Measurements from ENCODE around the gene USP17L13. TPM values are rescaled to one million over a fixed set of nuclear protein-coding genes. Genes with fewer than 3 reads are reported as not detected.
"Not testable (repeated sequence)": the region's sequence is repeated elsewhere in the genome, so short reads cannot be mapped to it uniquely, and the experiment has no call there.

USP17L13 gene
- total RNA-seq, 6 donors from 2014 or later, result not detected

GRCh38 chr4:9267319-9267718, 42.6 kb downstream of the USP17L13 start, which contains the start of gene USP17L22:
TSS of gene USP17L22 (plus strand) at chr4:9267619. CDS start at chr4:9267619, 0 bp downstream.
- not testable (repeated sequence) for H3K27ac ChIP-seq

GRCh38 chr4:9271719-9272118, 47.0 kb downstream of the USP17L13 start:
- not testable (repeated sequence) for H3K27ac ChIP-seq; H3K36me3 ChIP-seq; H3K9me3 ChIP-seq; H3K4me1 ChIP-seq; H3K27me3 ChIP-seq; H3K4me3 ChIP-seq; ATAC-seq (ENCODE audit: low FRiP score in 2 of 2)
- WGBS, 2 donors, result 88 to 90% methylated on average over 8 of the region's 10 CpGs
- peak; percentile 6 to 59 for DNase-seq

More at GRCh38 chr4:9267319-9267718, 42.6 kb downstream of the USP17L13 start, which contains the start of gene USP17L22:
- not testable (repeated sequence) for H3K4me1 ChIP-seq; DNase-seq; ATAC-seq (ENCODE audit: low FRiP score in 2 of 2); H3K27me3 ChIP-seq; H3K4me3 ChIP-seq; H3K9me3 ChIP-seq; H3K36me3 ChIP-seq
- no CpG with 5 or more reads among the region's 15 CpGs for WGBS, 2 donors

Other genes starting within 250 kb of the USP17L13 start
- not detected for gene FAM90A26, start 54.5 kb upstream of the USP17L13 start, total RNA-seq
- gene USP17L10, start 14.2 kb upstream of the USP17L13 start, total RNA-seq, result not detected
- gene USP17L11, start 9.5 kb upstream of the USP17L13 start, total RNA-seq, result not detected
- not detected for gene USP17L12, start 4.7 kb upstream of the USP17L13 start, total RNA-seq
- gene USP17L15, start 9.5 kb downstream of the USP17L13 start, total RNA-seq, result not detected
- gene USP17L17, start 19.0 kb downstream of the USP17L13 start, total RNA-seq, result not detected
- gene USP17L18, start 23.7 kb downstream of the USP17L13 start, total RNA-seq, result not detected
- gene USP17L19, start 28.5 kb downstream of the USP17L13 start, total RNA-seq, result not detected
- gene USP17L20, start 33.2 kb downstream of the USP17L13 start, total RNA-seq, result not detected
- not detected for gene USP17L21, start 38.0 kb downstream of the USP17L13 start, total RNA-seq
- gene USP17L22, start 42.7 kb downstream of the USP17L13 start, total RNA-seq, result not detected
- not detected for gene USP17L24, start 100.3 kb downstream of the USP17L13 start, total RNA-seq
- gene USP17L25, start 105.0 kb downstream of the USP17L13 start, total RNA-seq, result not detected
- not detected for gene USP17L26, start 109.8 kb downstream of the USP17L13 start, total RNA-seq
- gene USP17L5, start 114.5 kb downstream of the USP17L13 start, total RNA-seq, result not detected
- not detected for gene USP17L27, start 119.3 kb downstream of the USP17L13 start, total RNA-seq
- not detected for gene USP17L28, start 124.0 kb downstream of the USP17L13 start, total RNA-seq
- not detected for gene USP17L29, start 128.7 kb downstream of the USP17L13 start, total RNA-seq
- not detected for gene USP17L30, start 138.2 kb downstream of the USP17L13 start, total RNA-seq
- gene DEFB131A, start 219.5 kb downstream of the USP17L13 start, total RNA-seq, result not detected

All from upper lobe of left lung (tissue), 6 donors.